22Rv1 (cell line): ENCODE results near the gene IL20RB.

Experiments
- CTCF ChIP-seq: fragments of 450-650 bp; IDR thresholded peaks from 2 replicates; pipeline ENCODE4 v1.5.1; 2017; ENCODE audit warnings: mild to moderate bottlenecking
- ZFX ChIP-seq: fragments of 450-650 bp; IDR thresholded peaks from 2 replicates; pipeline ENCODE4 v1.6.1; 2017; ENCODE audit warnings: antibody characterized with exemption, borderline replicate concordance

GRCh38 chr3:136950623-136951022 is 7.2 kb upstream of the IL20RB start:
- TF ChIP-seq CTCF: no peak
- TF ChIP-seq ZFX: no peak
